Stimulated activated CD8-positive, alpha-beta memory T cell treated with anti-CD3 and anti-CD28 coated beads, Interleukin-12 subunit alpha, Interleukin-12 subunit beta, amount 100 ng/mL, for 24 hours (primary cell): ENCODE measurements around the gene GJA4.

Experiments
- DNase-seq: peaks from one replicate; pipeline ENCODE4 v3.0.0-alpha.2; 2020; ENCODE audit errors: extremely low read depth

Gene GJA4

GRCh38 chr1:34839526-34840305, 46.9 kb downstream of the GJA4 start:
- DNase-seq, result no peak

- no peak for DNase-seq
Measured at GRCh38 chr1:34840426-34840825, 47.6 kb downstream of the GJA4 start.

GRCh38 chr1:34842073-34842472, 49.3 kb downstream of the GJA4 start:
- no peak for DNase-seq

GRCh38 chr1:34842952-34843371, 50.2 kb downstream of the GJA4 start:
- no peak for DNase-seq

GRCh38 chr1:34843392-34844251, 50.8 kb downstream of the GJA4 start:
- DNase-seq, result no peak

GRCh38 chr1:34844252-34844634, 51.4 kb downstream of the GJA4 start:
- DNase-seq, result no peak
